ENCODE results near the gene SEC31A.

The SEC31A gene

GRCh38 chr4:82889287-82889686, 1.7 kb downstream of the SEC31A start:
- H3K9me3 ChIP-seq (ENCODE audit: severe bottlenecking), result no peaks in the 10 kb centered on the region
- DNase-seq (ENCODE audit: low spot score) (no peak), ATAC-seq (ENCODE audit: low read depth) (no peak)
- H3K36me3 ChIP-seq (ENCODE audit: low read depth), result peaks cover 44% of the 10 kb centered on the region
- H3K4me3 ChIP-seq (ENCODE audit: severe bottlenecking), result peak overlapping the region; percentile 89
- no peak for TF ChIP-seq CTCF (IDR thresholded peaks at IDR 0.05; ENCODE audit: poor library complexity, severe bottlenecking)
- H3K27ac ChIP-seq (ENCODE audit: poor library complexity, severe bottlenecking), result peak overlapping the region; percentile 83
- H3K27me3 ChIP-seq (ENCODE audit: insufficient read depth, poor library complexity, severe bottlenecking), result no peaks in the 10 kb centered on the region
- H3K4me1 ChIP-seq (ENCODE audit: insufficient read depth, poor library complexity, severe bottlenecking), result peaks cover 28% of the 10 kb centered on the region

- no peak overlapping the region for H3K4me3 ChIP-seq (ENCODE audit: severe bottlenecking)
- H3K4me1 ChIP-seq (ENCODE audit: insufficient read depth, poor library complexity, severe bottlenecking), result peaks cover 24% of the 10 kb centered on the region
- H3K27me3 ChIP-seq (ENCODE audit: insufficient read depth, poor library complexity, severe bottlenecking), result no peaks in the 10 kb centered on the region
- H3K36me3 ChIP-seq (ENCODE audit: low read depth), result peaks cover 46% of the 10 kb centered on the region
- DNase-seq (ENCODE audit: low spot score), result no peak
- no peak for TF ChIP-seq CTCF (IDR thresholded peaks at IDR 0.05; ENCODE audit: poor library complexity, severe bottlenecking)
- H3K9me3 ChIP-seq (ENCODE audit: severe bottlenecking), result no peaks in the 10 kb centered on the region
- no peak for ATAC-seq (ENCODE audit: low read depth)
- H3K27ac ChIP-seq (ENCODE audit: poor library complexity, severe bottlenecking), result peak overlapping the region; percentile 40
Observed at GRCh38 chr4:82886147-82886942, 4.6 kb downstream of the SEC31A start.

- DNase-seq (ENCODE audit: low spot score) (no peak), ATAC-seq (ENCODE audit: low read depth) (no peak)
- Histone ChIP-seq H3K9me3 (ENCODE audit: severe bottlenecking) (no peaks in the 10 kb centered on the region), H3K27ac (ENCODE audit: poor library complexity, severe bottlenecking) (peak overlapping the region; percentile 40), H3K36me3 (ENCODE audit: low read depth) (peaks cover 54% of the 10 kb centered on the region), H3K27me3 (ENCODE audit: insufficient read depth, poor library complexity, severe bottlenecking) (no peaks in the 10 kb centered on the region), H3K4me3 (ENCODE audit: severe bottlenecking) (no peak overlapping the region), H3K4me1 (ENCODE audit: insufficient read depth, poor library complexity, severe bottlenecking) (peaks cover 24% of the 10 kb centered on the region)
- TF ChIP-seq CTCF (IDR thresholded peaks at IDR 0.05; ENCODE audit: poor library complexity, severe bottlenecking), result no peak
Observed at GRCh38 chr4:82885410-82885809, 5.5 kb downstream of the SEC31A start.

GRCh38 chr4:82868572-82868971, 22.4 kb downstream of the SEC31A start:
- TF ChIP-seq CTCF (IDR thresholded peaks at IDR 0.05; ENCODE audit: poor library complexity, severe bottlenecking), result no peak
- no peaks in the 10 kb centered on the region for H3K27me3 ChIP-seq (ENCODE audit: insufficient read depth, poor library complexity, severe bottlenecking)
- H3K36me3 ChIP-seq (ENCODE audit: low read depth), result peaks cover 97% of the 10 kb centered on the region
- H3K4me1 ChIP-seq (ENCODE audit: insufficient read depth, poor library complexity, severe bottlenecking), result peaks cover 23% of the 10 kb centered on the region
- H3K4me3 ChIP-seq (ENCODE audit: severe bottlenecking), result no peak overlapping the region
- no peaks in the 10 kb centered on the region for H3K9me3 ChIP-seq (ENCODE audit: severe bottlenecking)
- DNase-seq (ENCODE audit: low spot score) (no peak), ATAC-seq (ENCODE audit: low read depth) (no peak)
- H3K27ac ChIP-seq (ENCODE audit: poor library complexity, severe bottlenecking), result no peak overlapping the region

All from RWPE2 (cell line).